ENCODE data around the gene RNU1-2. TPM values are rescaled to one million over a fixed set of nuclear protein-coding genes. Genes with fewer than 3 reads are reported as not detected.
A peak's percentile ranks its signal among the peaks of the same experiment; 100 is the strongest.
"Not testable (repeated sequence)": the region's sequence is repeated elsewhere in the genome, so short reads cannot be mapped to it uniquely, and the experiment has no call there.

The RNU1-2 gene
- polyA plus RNA-seq (2011; rRNA removed) (not detected in 2 replicates), polyA minus RNA-seq (2011; rRNA and poly(A)+ RNA removed) (55,674 and 68,724 TPM in 2 replicates)

GRCh38 chr1:16895598-16896315 is at the start of gene RNU1-2:
Gene RNU1-2, plus strand, starts transcription at chr1:16895980.
- H3K4me3 ChIP-seq (ENCODE audit: low read depth, low read length) = peak within 1 kb of the TSS; percentile 39
- POLR2A ChIA-PET = interaction anchor here (0.9 kb wide), 1 partner anchor 9 kb away, joined by 3 read pairs; no protein-coding TSS in a partner anchor
- H3K36me3 ChIP-seq (ENCODE audit: control insufficient read depth, insufficient read depth, low read length); H3K27me3 ChIP-seq (ENCODE audit: control insufficient read depth, insufficient read depth, low read length); CTCF ChIA-PET: not testable (repeated sequence)
- DNase-seq (ENCODE audit: low read depth) = peak; percentile 98

GRCh38 chr1:16856201-16856600 is 39.6 kb upstream of the RNU1-2 start:
- POLR2A ChIA-PET; CTCF ChIA-PET; H3K27me3 ChIP-seq (ENCODE audit: control insufficient read depth, insufficient read depth, low read length); H3K36me3 ChIP-seq (ENCODE audit: control insufficient read depth, insufficient read depth, low read length); DNase-seq (ENCODE audit: low read depth); H3K4me3 ChIP-seq (ENCODE audit: low read depth, low read length): not testable (repeated sequence)

GRCh38 chr1:16859167-16860041 is 36.4 kb upstream of the RNU1-2 start:
- H3K36me3 ChIP-seq (ENCODE audit: control insufficient read depth, insufficient read depth, low read length); DNase-seq (ENCODE audit: low read depth); POLR2A ChIA-PET; H3K27me3 ChIP-seq (ENCODE audit: control insufficient read depth, insufficient read depth, low read length); H3K4me3 ChIP-seq (ENCODE audit: low read depth, low read length); CTCF ChIA-PET: not testable (repeated sequence)

- POLR2A ChIA-PET; DNase-seq (ENCODE audit: low read depth); CTCF ChIA-PET; H3K36me3 ChIP-seq (ENCODE audit: control insufficient read depth, insufficient read depth, low read length); H3K27me3 ChIP-seq (ENCODE audit: control insufficient read depth, insufficient read depth, low read length); H3K4me3 ChIP-seq (ENCODE audit: low read depth, low read length): not testable (repeated sequence)
Measured at GRCh38 chr1:16860048-16860447, 35.7 kb upstream of the RNU1-2 start.

- H3K36me3 ChIP-seq (ENCODE audit: control insufficient read depth, insufficient read depth, low read length); POLR2A ChIA-PET; DNase-seq (ENCODE audit: low read depth); H3K4me3 ChIP-seq (ENCODE audit: low read depth, low read length); CTCF ChIA-PET; H3K27me3 ChIP-seq (ENCODE audit: control insufficient read depth, insufficient read depth, low read length): not testable (repeated sequence)
Measured at GRCh38 chr1:16861832-16862245, 33.9 kb upstream of the RNU1-2 start.

- DNase-seq (ENCODE audit: low read depth); H3K4me3 ChIP-seq (ENCODE audit: low read depth, low read length); H3K36me3 ChIP-seq (ENCODE audit: control insufficient read depth, insufficient read depth, low read length); POLR2A ChIA-PET; H3K27me3 ChIP-seq (ENCODE audit: control insufficient read depth, insufficient read depth, low read length); CTCF ChIA-PET: not testable (repeated sequence)
Measured at GRCh38 chr1:16862415-16862814, 33.4 kb upstream of the RNU1-2 start.

GRCh38 chr1:16863024-16863423 is 32.8 kb upstream of the RNU1-2 start:
- H3K4me3 ChIP-seq (ENCODE audit: low read depth, low read length); CTCF ChIA-PET; H3K27me3 ChIP-seq (ENCODE audit: control insufficient read depth, insufficient read depth, low read length); H3K36me3 ChIP-seq (ENCODE audit: control insufficient read depth, insufficient read depth, low read length); DNase-seq (ENCODE audit: low read depth); POLR2A ChIA-PET: not testable (repeated sequence)

- H3K36me3 ChIP-seq (ENCODE audit: control insufficient read depth, insufficient read depth, low read length); DNase-seq (ENCODE audit: low read depth); H3K4me3 ChIP-seq (ENCODE audit: low read depth, low read length); H3K27me3 ChIP-seq (ENCODE audit: control insufficient read depth, insufficient read depth, low read length); CTCF ChIA-PET; POLR2A ChIA-PET: not testable (repeated sequence)
Measured at GRCh38 chr1:16866926-16867707, 28.7 kb upstream of the RNU1-2 start.

GRCh38 chr1:16868787-16869186 is 27.0 kb upstream of the RNU1-2 start:
- H3K36me3 ChIP-seq (ENCODE audit: control insufficient read depth, insufficient read depth, low read length); H3K27me3 ChIP-seq (ENCODE audit: control insufficient read depth, insufficient read depth, low read length); H3K4me3 ChIP-seq (ENCODE audit: low read depth, low read length); POLR2A ChIA-PET; CTCF ChIA-PET; DNase-seq (ENCODE audit: low read depth): not testable (repeated sequence)

- DNase-seq (ENCODE audit: low read depth); H3K4me3 ChIP-seq (ENCODE audit: low read depth, low read length); CTCF ChIA-PET; H3K27me3 ChIP-seq (ENCODE audit: control insufficient read depth, insufficient read depth, low read length); POLR2A ChIA-PET; H3K36me3 ChIP-seq (ENCODE audit: control insufficient read depth, insufficient read depth, low read length): not testable (repeated sequence)
Measured at GRCh38 chr1:16869996-16870395, 25.8 kb upstream of the RNU1-2 start.

- H3K36me3 ChIP-seq (ENCODE audit: control insufficient read depth, insufficient read depth, low read length); H3K27me3 ChIP-seq (ENCODE audit: control insufficient read depth, insufficient read depth, low read length); POLR2A ChIA-PET; H3K4me3 ChIP-seq (ENCODE audit: low read depth, low read length); DNase-seq (ENCODE audit: low read depth); CTCF ChIA-PET: not testable (repeated sequence)
Measured at GRCh38 chr1:16871171-16871570, 24.6 kb upstream of the RNU1-2 start.

GRCh38 chr1:16872152-16873075 is 23.4 kb upstream of the RNU1-2 start:
- CTCF ChIA-PET; H3K27me3 ChIP-seq (ENCODE audit: control insufficient read depth, insufficient read depth, low read length); POLR2A ChIA-PET; DNase-seq (ENCODE audit: low read depth); H3K4me3 ChIP-seq (ENCODE audit: low read depth, low read length); H3K36me3 ChIP-seq (ENCODE audit: control insufficient read depth, insufficient read depth, low read length): not testable (repeated sequence)
